ENCODE results near the gene SLC35G2. TPM values are rescaled to one million over a fixed set of nuclear protein-coding genes. Genes with fewer than 3 reads are reported as not detected.
"Not testable (repeated sequence)": the region's sequence is repeated elsewhere in the genome, so short reads cannot be mapped to it uniquely, and the experiment has no call there.

The SLC35G2 gene
- total RNA-seq, 1 experiment from 2014 or later, result 21.7 TPM

DNA sequence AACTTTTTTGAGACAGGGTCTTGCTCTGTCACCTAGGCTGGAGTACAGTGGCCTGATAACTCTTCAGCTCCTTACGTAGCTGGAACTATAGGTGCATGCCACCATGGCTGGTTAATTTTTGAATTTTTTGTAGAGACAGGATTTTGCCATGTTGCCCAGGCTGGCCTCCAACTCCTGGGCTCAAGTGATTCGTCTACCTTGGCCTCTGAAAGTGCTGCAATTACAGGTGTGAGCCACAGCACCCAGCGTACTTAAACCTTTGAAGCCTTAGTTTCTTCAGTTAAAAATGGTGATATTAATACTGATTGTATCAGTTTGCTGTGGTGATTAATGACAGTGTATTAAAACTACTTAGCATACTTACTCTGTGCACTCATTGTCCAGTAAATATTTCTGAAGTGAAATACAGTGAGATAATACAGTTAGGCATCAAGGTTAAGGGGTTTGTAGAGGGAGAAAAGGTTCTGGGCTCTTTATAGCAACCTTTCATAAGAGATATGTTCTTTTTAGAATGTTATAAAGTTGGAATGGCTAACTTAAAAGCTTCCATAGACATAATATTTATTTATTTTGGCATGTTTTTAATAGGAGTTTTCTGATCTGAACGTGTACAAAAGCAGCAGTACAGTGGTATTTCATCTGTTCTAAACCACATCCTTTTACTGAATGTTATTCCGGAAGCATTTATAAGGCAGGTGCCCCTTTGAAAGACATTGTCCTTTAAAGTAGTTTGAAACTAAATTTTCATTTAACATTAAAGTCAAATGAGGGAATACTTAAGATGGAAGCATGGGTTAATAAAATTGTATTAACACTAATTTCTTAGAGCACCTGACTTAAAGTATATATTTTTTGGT lies 66.7 kb downstream of the SLC35G2 start:
- no peak for DNase-seq (ENCODE audit: low read depth)

DNA sequence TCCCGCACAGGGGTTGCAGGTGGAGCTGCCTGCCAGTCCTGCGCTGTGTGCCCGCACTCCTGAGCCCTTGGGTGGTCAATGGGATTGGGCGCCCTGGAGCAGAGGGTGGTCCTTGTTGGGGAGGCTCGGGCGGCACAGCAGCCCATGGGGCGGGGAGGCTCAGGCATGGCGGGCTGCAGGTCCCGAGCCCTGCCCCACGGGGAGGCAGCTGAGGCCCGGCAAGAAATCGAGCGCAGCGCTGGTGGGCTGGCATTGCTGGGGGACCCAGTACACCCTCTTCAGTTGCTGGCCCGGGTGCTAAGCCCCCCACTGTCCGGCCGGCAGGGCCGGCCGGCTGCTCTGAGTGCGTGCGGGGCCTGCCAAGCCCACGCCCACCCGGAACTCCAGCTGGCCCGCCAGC lies 71.0 kb downstream of the SLC35G2 start:
- no peak for DNase-seq (ENCODE audit: low read depth)

DNA sequence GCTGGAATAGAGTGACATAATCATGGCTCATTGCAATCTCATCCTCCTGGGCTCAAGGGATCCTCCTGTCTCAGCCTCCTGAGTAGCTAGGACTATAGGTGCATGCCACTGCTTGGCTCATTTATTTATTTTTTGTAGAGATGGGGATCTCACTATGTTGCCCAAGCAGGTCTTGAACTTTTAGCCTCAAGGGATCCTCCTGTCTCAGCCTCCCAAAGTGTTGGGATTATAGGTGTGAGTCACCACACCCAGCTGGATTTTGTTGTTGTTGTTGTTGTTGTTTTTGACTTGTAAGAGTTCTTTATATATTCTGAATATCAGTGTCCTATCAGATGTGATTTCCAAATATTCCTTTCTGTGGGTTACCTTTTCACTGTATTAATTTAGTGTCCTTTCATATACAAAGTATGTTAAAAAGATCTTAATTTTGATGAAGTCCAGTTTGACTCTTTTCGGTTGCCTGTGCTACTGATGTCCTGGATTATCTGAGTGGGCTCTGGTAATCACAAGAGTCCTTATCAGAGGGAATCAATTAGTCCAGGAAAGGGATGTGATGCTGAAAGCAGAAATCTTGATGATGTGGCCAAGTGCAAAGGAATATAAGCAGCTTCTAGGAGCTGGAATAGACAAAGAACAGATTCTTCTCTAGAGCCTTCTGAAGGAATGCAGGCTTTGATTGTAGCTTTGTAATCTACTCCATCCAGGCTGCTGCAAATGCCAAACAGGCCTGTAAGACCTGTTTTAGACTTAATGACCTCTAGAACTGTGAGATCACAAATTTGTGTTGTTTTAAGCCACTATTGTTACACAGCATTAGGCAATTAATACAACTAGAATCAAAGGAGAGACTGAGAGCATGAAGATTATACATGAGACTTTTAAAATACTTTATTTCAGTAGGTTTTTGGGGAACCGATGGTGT lies 73.3 kb downstream of the SLC35G2 start:
- no peak for DNase-seq (ENCODE audit: low read depth)

DNA sequence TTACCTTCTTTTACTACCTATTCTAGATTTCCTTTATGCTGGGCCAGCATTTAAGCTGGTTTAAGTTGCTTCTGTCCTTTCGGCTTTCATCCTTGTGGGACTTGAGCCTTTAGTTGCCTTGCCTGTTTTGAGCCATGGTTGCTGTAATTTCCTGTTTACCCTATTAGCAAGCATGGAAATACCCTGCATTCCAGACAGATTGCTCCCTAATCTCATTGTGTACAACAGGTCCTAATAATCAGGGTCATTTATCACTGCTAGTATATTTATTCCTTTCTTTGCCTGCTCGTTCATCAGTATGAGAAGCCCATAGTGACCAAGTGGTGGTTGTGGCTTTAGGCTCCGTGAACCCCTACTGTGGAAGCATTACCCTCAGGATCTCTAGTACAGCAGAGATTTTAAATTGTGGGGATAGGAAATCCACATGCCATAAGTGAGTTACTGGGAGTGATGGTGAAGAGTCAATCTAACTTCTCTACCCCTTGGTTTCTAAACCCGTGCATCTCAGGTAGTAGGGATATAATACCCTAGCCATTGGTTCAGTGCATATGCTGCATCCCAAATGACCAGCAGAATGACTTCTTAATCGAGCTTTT lies 75.0 kb downstream of the SLC35G2 start:
- DNase-seq (ENCODE audit: low read depth), result peak; percentile 35

DNA sequence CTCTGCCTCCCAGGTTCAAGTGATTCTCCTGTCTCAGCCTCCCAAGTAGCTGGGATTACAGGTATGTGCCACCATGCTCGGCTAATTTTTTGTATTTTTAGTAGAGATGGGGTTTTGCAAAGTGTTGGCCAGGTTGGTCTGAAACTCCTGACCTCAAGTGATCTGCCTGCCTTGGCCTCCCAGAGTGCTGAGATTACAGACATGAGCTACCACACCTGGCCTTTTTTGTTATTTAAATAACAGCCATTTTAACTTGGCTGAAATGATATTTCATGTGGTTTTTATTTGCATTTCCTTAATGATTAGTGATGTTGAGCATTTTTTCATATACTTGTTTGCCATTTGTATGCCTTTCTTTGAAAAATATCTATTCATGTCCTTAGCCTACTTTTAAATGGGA lies 78.2 kb downstream of the SLC35G2 start:
- not testable (repeated sequence) for DNase-seq (ENCODE audit: low read depth)

DNA sequence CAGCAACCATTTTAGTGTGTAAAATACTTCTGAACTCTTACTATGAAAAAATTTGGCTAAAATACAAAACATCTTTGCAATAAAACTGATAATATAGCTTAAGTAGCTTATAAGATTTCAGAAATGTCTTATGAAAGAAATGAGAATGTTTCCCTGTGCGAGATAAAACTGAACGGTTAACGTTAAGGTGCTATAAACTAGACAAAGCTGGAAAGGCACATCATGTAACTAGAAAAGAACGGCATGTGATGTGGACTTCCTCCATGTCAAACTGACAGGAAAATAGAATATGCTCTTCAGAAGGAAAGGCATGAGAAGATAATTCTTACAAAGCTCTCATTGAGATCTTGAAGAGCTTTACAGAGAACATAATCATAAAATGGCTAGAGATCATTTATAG lies 79.6 kb downstream of the SLC35G2 start:
- no peak for DNase-seq (ENCODE audit: low read depth)

DNA sequence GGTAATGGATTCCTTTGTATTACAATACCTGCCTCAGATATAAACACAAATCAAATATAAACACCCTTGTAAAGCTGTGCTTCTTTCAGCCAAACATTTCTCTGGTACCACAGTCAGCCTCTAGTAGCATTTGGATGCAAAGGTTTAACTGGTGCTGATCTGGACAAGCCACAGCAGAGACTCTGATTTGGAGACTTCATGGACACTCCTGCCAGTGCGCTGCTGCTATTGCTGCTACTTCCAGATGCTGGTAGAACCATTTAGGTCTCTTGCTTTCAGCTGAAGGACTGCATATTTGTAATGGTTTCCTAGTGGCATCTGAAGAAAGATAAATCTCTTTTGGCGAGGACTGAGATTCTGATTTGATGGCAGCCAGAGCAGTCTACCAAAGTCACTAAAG lies 80.0 kb downstream of the SLC35G2 start:
- no peak for DNase-seq (ENCODE audit: low read depth)

DNA sequence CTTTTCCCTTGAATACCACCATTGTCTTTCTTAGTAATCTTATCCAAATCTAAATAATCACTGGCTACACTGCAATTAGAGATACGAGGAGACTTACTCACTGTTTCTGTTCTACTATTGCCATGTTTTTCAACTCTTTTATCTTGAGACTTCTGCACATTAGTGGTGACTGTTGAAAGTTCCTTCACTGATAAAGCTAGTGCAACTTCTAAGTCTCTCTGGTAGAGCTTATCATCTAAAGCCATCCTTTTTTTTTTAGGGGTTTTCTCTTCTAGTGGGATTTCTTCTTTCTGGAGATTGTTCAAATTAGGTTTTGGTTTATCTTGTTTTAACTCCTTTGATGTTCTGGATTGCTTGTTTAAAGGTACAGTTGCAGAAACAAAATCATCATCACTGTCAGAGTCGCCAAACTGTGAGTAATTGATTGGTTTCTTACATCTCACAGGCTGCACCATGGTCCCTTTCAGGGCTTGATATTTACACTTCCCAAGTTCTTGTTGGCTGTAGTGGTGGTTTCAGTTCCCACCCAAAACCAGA lies 80.8 kb downstream of the SLC35G2 start:
- DNase-seq (ENCODE audit: low read depth), result peak; percentile 14

DNA sequence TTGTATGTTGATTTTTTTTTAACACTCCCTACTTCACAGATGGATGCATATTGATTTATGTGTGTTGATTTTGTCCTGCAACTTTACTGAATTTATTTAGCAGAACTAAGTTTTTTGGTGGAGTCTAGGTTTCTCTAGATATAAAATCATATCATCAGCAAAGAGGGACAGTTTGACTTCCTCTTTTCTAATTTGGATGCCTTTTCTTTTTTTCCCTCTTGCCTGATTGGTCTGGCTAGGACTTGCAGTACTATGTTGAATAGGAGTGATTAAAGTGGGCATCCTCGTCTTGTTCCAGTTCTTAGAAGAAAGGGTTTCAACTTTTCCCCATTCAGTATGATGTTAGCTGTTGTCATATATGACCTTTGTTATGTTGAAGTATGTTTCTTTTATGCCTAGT lies 81.8 kb downstream of the SLC35G2 start:
- not testable (repeated sequence) for DNase-seq (ENCODE audit: low read depth)

DNA sequence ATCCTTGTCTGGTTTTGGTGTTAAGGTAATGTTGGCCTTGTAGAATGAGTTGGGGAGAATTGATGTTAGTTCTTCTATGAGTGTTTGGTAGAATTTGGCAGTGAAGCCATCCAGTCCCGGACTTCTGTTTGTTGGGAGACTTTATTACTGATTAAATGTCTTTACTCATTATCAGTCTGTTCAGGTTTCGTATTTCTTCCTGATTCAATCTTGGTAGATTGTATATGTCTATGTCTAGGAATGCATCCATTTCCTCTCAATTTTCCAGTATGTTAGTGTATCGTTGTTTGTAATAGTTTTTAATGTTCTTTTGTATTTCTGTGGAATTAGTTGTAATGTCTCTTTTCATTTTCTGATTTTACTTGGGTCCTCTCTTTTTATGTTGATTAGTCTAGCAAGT lies 82.5 kb downstream of the SLC35G2 start:
- DNase-seq (ENCODE audit: low read depth), result no peak

DNA sequence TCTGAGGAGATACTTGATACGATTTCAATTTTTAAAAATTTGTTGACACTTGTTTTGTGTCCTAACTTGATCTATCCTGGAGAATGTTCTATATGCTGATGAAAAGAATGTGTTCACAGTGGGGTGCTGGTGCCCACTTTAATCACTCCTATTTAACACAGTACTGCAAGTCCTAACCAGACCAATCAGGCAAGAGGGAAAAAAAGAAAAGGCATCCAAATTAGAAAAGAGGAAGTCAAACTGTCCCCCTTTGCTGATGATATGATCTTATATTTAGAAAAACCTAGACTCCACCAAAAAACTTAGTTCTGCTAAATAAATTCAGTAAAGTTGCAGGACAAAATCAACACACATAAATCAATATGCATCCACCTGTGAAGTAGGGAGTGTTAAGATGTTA lies 83.6 kb downstream of the SLC35G2 start:
- not testable (repeated sequence) for DNase-seq (ENCODE audit: low read depth)

DNA sequence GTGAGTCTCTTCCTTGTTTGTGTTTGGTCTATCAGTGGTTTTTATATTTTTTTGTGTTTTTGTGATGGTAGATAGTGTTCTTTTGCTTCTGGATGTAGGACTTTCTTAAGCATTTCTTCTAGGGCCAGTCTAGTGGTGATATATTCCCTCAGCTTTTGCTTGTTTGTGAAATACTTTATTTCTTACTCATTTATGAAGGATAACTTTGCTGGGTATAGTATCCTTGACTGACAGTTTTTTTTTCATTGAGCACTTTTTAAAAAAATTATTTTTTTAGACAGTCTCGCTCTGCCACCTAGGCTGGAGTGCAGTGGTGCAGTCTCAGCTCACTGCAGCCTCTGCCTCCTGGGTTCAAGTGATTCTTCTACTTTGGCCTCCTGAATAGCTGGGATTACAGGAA lies 85.0 kb downstream of the SLC35G2 start:
- no peak for DNase-seq (ENCODE audit: low read depth)

DNA sequence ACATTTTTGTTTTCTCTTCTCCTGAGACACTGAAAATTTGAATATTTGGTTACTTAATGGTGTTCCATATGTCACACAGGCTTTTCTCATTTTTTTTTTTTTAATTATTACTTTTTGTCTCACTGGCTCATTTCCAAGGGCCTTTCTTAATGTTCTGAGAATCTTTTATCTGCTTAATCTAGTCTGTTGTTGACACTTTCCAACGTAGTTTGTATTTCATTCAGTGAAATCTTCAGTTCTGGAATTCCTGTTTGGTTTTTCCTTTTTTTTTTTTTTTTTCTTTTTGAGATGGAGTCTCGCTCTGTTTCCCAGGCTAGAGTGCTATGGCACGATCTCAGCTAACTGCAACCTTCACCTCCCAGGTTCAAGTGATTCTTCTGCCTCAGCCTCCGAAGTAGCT lies 85.8 kb downstream of the SLC35G2 start:
- DNase-seq (ENCODE audit: low read depth), result no peak

Other genes starting within 250 kb of the SLC35G2 start
- gene STAG1, start 66.7 kb upstream of the SLC35G2 start, total RNA-seq (2014; rRNA removed; shearing (Covaris generic)), result 39.7 and 42.5 TPM in 2 replicates
- 35.8 and 37.0 TPM in 2 replicates for gene NCK1, start 43.1 kb downstream of the SLC35G2 start, total RNA-seq (2014; rRNA removed; shearing (Covaris generic))
- gene IL20RB, start 138.9 kb downstream of the SLC35G2 start, total RNA-seq (2014; rRNA removed; shearing (Covaris generic)), result 10.7 and 17.2 TPM in 2 replicates

Measured in RPMI7951 (cell line).